HG02938 (cell line): ENCODE results near the gene MAP3K6.
"Not testable (repeated sequence)": the region's sequence is repeated elsewhere in the genome, so short reads cannot be mapped to it uniquely, and the experiment has no call there.

Source experiments
- ATAC-seq: cut with Tn5 transposase; IDR thresholded peaks from one replicate; pipeline ENCODE4 v1.9.1; 2021; ENCODE audit warnings: mild to moderate bottlenecking, moderate library complexity; ENCODE audit not compliant: unreplicated experiment

MAP3K6 gene

DNA sequence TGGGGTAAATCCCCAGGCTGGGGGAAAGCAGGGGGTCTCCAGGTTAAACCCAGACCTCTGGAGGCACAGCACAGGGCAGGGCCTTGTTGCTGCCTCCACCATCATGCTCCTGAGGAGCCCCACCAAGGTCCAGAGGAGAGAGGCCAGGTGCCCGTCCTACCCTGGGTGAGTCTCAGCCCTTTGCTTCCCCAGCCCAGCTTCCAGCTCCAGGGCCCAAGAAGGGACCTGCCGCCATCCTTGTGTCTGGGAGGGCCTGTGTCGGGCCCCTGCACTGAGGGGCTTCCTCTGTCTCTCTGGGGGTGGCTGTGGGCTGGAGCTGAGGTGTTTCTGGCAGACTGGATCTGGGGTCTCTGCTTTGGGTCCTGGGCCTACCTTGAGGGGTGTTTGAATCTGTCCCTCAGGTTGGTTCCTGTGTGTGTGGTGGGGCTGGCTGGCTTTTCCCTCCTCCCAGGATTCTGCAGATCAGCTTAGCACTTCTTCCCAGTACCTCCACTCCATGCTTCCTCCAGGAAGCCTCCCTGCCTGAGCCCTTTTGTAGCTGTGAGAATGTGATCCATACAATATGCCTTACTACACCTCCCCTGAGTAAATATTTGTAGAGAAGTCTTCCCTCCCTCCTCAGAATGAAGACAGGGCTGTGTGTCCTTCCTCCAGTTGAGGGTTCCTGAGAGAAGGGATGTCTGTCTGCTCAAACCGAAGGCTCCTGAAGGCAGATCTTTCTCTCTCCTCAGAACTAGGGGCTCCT, 31.8 kb upstream of the MAP3K6 start:
- no peak for ATAC-seq

GRCh38 chr1:27397749-27398148, 31.0 kb upstream of the MAP3K6 start:
- no peak for ATAC-seq

DNA sequence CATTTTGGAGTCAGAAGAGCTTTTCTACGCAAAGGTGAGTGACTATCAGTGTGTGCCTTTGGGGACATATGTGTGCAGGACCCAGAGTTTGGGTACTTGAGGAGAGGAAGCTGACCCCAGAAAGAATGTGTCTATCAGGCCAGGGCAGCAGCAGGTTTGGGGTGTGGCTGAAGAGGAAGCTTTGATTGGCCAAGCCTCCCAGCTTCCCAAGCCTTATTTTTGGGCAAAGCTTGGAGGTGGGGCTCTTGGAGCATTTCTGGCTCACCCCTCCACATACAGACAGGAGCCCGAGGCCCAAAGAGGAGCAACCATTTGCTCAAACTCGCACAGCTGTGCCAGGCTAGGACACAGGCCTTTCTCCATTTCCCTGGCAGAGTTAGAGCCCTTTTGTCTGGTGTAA, 30.3 kb upstream of the MAP3K6 start:
- no peak for ATAC-seq

GRCh38 chr1:27395441-27396195, 28.9 kb upstream of the MAP3K6 start:
- ATAC-seq: no peak

GRCh38 chr1:27394925-27395324, 28.2 kb upstream of the MAP3K6 start:
- no peak for ATAC-seq

DNA sequence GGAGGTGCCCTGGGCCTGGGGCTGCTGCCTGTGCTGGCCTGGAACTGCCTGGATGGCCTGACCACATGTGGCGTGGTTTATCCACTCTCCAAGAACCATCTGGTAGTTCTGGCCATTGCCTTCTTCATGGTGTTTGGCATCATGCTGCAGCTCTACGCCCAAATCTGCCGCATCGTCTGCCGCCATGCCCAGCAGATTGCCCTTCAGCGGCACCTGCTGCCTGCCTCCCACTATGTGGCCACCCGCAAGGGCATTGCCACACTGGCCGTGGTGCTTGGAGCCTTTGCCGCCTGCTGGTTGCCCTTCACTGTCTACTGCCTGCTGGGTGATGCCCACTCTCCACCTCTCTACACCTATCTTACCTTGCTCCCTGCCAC, 27.5 kb upstream of the MAP3K6 start:
- no peak for ATAC-seq

- no peak for ATAC-seq
Measured at GRCh38 chr1:27393641-27394281, 27.0 kb upstream of the MAP3K6 start.

GRCh38 chr1:27392778-27393635, 26.2 kb upstream of the MAP3K6 start:
- ATAC-seq: no peak

DNA sequence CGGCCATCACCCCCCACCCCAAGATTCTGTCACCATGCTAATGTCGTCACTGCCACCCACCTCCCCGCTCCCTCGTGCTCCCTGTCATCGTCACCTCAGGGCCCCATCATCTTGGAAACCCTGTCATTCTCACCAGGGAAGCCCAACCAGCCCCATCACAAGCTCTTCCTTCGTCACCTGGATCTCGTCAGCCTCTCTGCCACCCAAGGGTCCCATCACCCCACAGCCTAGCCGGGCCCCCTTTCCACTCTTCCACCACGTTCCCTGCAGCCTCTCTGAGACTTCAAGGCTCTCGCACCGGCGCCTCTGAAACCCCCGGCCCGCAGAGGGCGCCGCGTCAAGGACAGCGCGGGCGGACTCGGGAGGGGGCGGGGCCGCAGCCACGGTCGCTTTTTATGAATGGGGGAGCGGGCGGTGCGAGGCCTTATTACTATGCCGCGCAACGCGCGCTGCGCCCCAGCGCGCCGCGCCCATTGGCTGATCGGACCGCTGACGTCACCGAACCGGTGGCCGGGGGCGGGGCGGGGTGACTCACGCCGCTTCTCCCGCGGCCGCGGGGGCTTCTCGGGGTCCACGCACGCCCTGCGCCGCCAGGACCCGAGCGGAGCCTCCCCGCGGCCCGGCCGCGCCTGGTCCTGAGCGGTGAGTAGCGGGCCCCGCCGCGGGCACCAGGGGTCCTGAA, 25.5 kb upstream of the MAP3K6 start, which contains the start of gene GPR3:
TSS of gene GPR3 (plus strand) at position 527 of the 682 bp plus-strand sequence. CDS start 1,177 bp downstream, outside the sequence.
- ATAC-seq: no peak

DNA sequence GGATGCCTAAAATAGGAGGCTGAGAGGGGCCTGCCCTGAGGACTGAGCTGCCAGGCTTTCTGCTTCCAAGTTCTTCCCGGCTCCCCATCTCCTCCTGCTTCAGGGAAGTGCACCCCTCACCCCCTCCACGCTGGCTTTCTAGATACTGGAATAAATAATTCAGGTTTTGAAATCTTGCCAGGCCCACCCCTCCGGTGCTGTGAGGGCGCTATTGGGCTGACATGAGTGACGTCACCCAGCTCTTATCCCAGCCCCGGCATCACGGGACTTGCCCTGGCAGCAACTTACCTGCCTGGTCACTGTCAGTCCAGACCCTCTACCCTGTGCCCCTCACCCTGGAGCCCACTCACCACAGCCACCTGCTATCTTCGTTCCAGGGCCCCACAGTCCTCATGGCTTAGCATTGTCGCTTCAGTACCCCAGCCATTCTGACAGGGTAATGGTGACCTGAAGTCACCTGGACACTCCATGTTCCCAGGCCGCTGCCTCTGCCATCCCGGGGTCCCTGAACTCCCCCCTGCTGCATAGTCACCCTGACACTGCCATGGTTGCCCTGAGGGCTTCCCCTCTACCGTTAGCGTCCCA, 24.8 kb upstream of the MAP3K6 start:
- no peak for ATAC-seq

DNA sequence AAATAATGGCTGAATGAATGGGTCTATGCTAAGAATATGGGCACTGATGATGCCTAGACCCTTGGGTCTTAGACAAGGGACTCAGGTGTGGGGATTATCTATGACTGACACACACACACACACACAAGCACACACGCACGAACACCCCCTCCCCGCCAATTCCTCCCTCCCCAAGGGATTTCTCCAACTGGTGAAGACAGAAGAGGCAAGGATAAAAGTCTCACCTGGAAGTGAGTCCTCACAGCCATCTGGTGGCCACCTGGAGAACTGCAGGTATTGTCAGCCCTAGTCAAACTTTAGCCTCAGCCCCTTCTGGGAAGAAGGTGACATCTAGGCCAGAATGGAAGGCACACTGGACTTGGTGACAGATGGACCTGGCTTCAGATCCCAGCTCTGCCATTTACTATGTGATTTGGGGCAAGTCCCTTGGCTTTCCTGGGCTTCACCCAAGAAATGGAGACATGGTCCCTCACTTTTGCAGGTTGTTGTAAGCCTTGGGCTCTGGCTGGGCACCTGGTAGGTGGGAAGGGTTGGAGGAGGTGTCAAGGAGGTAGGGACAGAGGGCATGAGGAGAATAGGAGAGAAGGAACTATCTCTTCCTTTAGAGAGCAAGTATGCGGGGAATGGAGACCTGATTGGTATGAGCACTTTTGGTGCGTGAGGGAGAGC, 21.7 kb upstream of the MAP3K6 start:
- ATAC-seq: no peak

- ATAC-seq: not testable (repeated sequence)
Measured at GRCh38 chr1:27384797-27385196, 18.0 kb upstream of the MAP3K6 start.

GRCh38 chr1:27383661-27384060, 16.9 kb upstream of the MAP3K6 start:
- ATAC-seq: no peak

GRCh38 chr1:27383039-27383605, 16.4 kb upstream of the MAP3K6 start, which contains the start of gene CD164L2:
Gene CD164L2 (minus strand): TSS chr1:27383333. CDS start chr1:27383239, 94 bp downstream.
- no peak for ATAC-seq

DNA sequence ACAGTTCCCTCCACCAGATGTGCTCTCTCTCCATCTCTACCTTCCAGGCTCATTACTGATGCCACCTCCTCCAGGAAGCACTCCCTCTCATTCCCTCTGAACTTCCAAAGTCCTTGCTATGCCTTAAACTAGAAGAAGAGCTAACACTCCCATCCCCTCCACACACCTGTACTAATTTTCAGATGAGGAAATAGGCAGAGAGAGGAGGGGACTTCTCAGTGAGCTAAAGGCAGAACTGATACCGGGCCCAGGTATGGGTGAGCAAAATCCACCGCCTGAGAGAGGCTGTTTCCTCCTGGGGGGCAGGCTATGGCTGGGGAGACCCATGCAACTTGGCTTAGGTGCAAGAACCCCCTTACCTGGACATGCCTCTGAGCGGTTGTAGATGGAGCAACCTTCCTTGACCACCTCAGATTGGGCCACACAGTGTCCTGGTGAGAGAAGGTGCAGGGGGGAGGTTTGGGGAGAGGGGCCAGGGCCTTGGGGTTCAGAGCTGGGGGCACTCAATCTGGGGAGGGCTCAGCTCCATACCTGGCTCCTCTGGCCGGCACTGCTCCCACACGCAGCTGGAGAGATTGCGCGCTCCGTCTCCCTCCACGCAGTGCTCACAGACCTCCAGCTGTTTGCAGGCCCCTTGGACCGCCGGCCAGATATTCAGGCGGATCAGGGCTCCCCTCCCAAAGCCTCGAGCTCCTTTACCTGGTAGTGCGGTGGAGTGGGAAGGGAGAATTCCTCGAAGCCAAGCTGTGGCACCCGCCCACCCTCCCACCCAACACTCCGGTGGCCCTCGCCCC, 15.4 kb upstream of the MAP3K6 start:
- ATAC-seq: no peak

DNA sequence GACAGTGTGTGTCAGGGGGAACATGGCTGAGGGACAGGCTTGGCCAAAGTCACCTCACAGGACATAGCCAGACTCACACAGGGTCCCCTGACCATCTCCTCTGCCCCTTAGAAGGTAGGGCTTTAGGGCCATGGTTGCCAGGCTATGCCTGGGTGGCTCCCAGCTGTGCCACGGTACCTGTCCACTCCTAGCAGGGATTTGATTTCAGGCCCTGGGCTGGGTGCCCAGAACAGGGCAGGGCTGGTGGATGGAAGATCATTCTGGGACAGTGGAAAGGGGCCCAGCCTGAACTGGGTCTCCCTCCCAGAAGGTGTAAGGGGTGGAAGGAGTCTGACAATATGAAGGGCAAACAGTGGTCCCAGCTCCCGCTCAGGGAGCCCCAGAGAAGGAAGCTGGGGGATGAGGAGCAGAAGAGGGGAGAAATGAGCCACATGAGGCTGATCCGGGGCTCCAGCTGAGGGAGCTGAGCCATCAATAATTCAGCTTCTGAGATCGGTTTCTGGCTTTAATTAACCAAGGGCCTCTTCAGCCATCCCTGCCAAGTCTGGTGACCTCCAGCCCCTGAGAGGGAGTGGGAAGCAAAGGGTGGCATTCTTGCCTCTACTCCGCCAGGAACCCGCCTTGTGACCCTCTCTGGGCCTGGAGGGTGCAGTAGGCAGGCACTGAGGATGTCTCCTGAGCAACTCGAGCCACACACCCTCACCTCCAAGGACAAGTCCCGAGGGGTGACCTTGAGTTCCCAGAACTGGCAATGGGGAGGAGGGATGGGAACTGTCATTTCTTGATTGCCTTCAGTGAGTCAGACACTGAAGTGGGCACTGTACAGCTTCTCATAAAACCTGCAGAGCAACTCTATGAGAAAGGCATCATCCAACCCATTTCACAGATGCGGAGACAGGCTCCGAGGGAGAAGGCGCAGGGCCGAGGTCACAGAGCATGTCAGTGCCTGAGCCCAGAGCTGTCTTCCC, 14.3 kb upstream of the MAP3K6 start:
- no peak for ATAC-seq

DNA sequence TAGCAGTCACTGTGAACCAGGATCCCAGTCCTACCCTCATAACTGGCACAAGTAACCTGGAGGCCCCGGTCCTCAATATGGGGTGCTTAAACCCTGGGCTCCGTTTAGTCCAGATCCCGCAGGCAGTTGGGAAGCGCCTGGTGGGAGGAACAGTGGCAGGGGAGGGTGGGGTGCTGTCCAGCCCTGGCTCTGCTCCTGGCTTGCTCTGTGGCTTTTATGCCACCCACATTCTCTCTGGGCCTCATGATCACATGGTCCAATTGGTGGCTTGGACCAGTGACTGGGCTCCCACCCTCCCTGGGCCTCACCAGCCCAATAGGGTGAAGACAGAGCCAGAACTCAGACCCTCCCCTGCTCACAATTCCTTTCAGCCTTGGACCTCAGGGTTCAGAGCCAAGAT, 13.5 kb upstream of the MAP3K6 start:
- ATAC-seq: no peak
